ENCODE data around the gene ENGASE. TPM values are rescaled to one million over a fixed set of nuclear protein-coding genes. Genes with fewer than 3 reads are reported as not detected.

ENGASE gene
- total and polyA plus RNA-seq, 2 of the 8 experiments (the other 6 are each of a cell fraction or from before 2014, with no cell fraction given): 9.3 to 36.1 TPM

- POLR2A ChIA-PET (ENCODE audit: partially characterized antibody): no interaction called here
- no peak overlapping the region for H3K9ac ChIP-seq (replicated peaks in 1 of 4; ENCODE audit: extremely low read depth in 1 of 4, low read depth in 3 of 4, low read length in 3 of 4)
- CTCF ChIA-PET (ENCODE audit: partially characterized antibody): interaction anchor here (0.6 to 1.9 kb wide), 2 partner anchors 8 to 9 kb away, joined by 3 to 4 read pairs; no protein-coding TSS in a partner anchor
- TF ChIP-seq ATF2 (IDR thresholded peaks at IDR 0.05; ENCODE audit: low read length) (no peak), POLR2A (IDR thresholded peaks at IDR 0.05; ENCODE audit: control extremely low read depth in 1 of 2, low read depth in 2 of 2, low read length in 2 of 2) (no peak), NRF1 (IDR thresholded peaks at IDR 0.05; ENCODE audit: low read depth, low read length) (no peak), RNF2 (IDR thresholded peaks at IDR 0.05; ENCODE audit: borderline replicate concordance, low read depth, low read length, missing control alignments, poor library complexity, severe bottlenecking) (no peak), RXRA (IDR thresholded peaks at IDR 0.05; ENCODE audit: insufficient read depth, low read depth, low read length) (no peak), TAF1 (IDR thresholded peaks at IDR 0.05; ENCODE audit: low read depth, low read length) (no peak), EGR1 (IDR thresholded peaks at IDR 0.05; ENCODE audit: borderline replicate concordance, low read depth, low read length) (no peak), CTCF (IDR thresholded peaks at IDR 0.05; ENCODE audit: control extremely low read depth in 1 of 3, insufficient read depth in 1 of 3, low read depth in 1 of 3, low read length in 3 of 3) (no peak), CBX5 (IDR thresholded peaks at IDR 0.05; ENCODE audit: low read depth, low read length) (no peak), PHF8 (conservative IDR thresholded peaks at IDR 0.05; ENCODE audit: low read depth, low read length) (no peak)
These were observed 774 bp downstream of the ENGASE start for GRCh38 chr17:79075446-79075750.

More at GRCh38 chr17:79075446-79075750, 774 bp downstream of the ENGASE start:
- FAIRE-seq (no peak), DNase-seq (ENCODE audit: low read depth in 1 of 2, low spot score in 2 of 2) (no peak)
- Histone ChIP-seq H3K79me1 (ENCODE audit: low read depth, low read length) (no peaks in the 10 kb centered on the region), H3K18ac (ENCODE audit: extremely low read depth, low read length) (no peak overlapping the region), H4K20me1 (replicated peaks in 1 of 2; ENCODE audit: control insufficient read depth in 1 of 2, insufficient read depth in 2 of 2, low read length in 2 of 2) (no peaks in the 10 kb centered on the region), H3K27me3 (replicated peaks in 1 of 4; ENCODE audit: control insufficient read depth in 3 of 4, extremely low read depth in 1 of 4, insufficient read depth in 3 of 4, low read length in 3 of 4) (peaks cover 0 to 5% (median 0%) of the 10 kb centered on the region in 4 experiments; a peak in 4 of 7 replicates), H3K27ac (ENCODE audit: low read depth, low read length) (no peak overlapping the region), H4K91ac (replicated peaks; ENCODE audit: insufficient read length, low read length) (no peak overlapping the region), H2BK5ac (ENCODE audit: low read depth, low read length) (no peak overlapping the region), H2AK5ac (ENCODE audit: low read depth, low read length) (no peak overlapping the region), H3K4me3 (ENCODE audit: extremely low read depth in 1 of 4, insufficient read depth in 2 of 4, low read depth in 3 of 4, low read length in 4 of 4) (peak overlapping the region; percentile 41 to 85 (median 48)), H2BK120ac (replicated peaks; ENCODE audit: low read depth, low read length) (no peak overlapping the region), H3K56ac (replicated peaks; ENCODE audit: insufficient read length, low read depth, low read length) (no peak overlapping the region), H4K8ac (ENCODE audit: extremely low read depth, insufficient read depth, low read length) (no peak overlapping the region), H3K14ac (ENCODE audit: insufficient read length) (no peak overlapping the region), H2BK12ac (ENCODE audit: low read depth, low read length) (no peak overlapping the region), H3K4ac (replicated peaks; ENCODE audit: insufficient read length, low read depth, low read length) (no peak overlapping the region), H3K79me2 (ENCODE audit: control insufficient read depth in 1 of 2, insufficient read depth in 2 of 2, low read length in 2 of 2) (no peaks in the 10 kb centered on the region), H3K36me3 (ENCODE audit: control insufficient read depth in 2 of 4, insufficient read depth in 4 of 4, low read length in 3 of 4) (peaks cover 0 to 2% (median 2%) of the 10 kb centered on the region in 4 experiments; a peak in 4 of 8 replicates), H3K4me2 (ENCODE audit: insufficient read depth in 1 of 2, low read depth in 2 of 2, low read length in 2 of 2) (peak overlapping the region; percentile 65 to 69), H3K9me3 (ENCODE audit: insufficient read depth in 2 of 2, low read depth in 1 of 2, low read length in 1 of 2) (no peaks in the 10 kb centered on the region), H3K23me2 (ENCODE audit: low read depth, low read length) (peaks cover 6% of the 10 kb centered on the region; the same call in 1 of the 2 replicates), H3K4me1 (replicated peaks in 1 of 4; ENCODE audit: control insufficient read depth in 3 of 4, insufficient read depth in 4 of 4, low read length in 3 of 4) (no peaks in the 10 kb centered on the region), H2BK15ac (ENCODE audit: low read length) (no peak overlapping the region), H2AFZ (ENCODE audit: low read length) (no peak overlapping the region), H2BK20ac (ENCODE audit: low read length) (no peak overlapping the region), H3K23ac (ENCODE audit: insufficient read length) (no peak overlapping the region), H4K5ac (ENCODE audit: insufficient read length, low read depth, low read length) (no peak overlapping the region)
- WGBS, 2 experiments (ENCODE audit: extremely low coverage in 1 of 2, insufficient coverage in 1 of 2, insufficient read length in 1 of 2, insufficient replicate concordance in 2 of 2, low coverage in 1 of 2, low lambda C conversion rate in 2 of 2, missing lambda C conversion rate in 1 of 2): 54% methylated on average over 6 of the region's 6 CpGs; no CpG with 5 or more reads in 1 of the 2 experiments
